RWPE2 (cell line): ENCODE measurements around the gene CLEC4G.

Experiments used
- ATAC-seq: fragments of 200-7000 bp; cut with Tn5 transposase; 3 replicates; pipeline ENCODE4 v1.9.1; 2021; ENCODE audit warnings: low read depth
- DNase-seq: peaks from one replicate; pipeline ENCODE4 v3.0.0-alpha.2; 2020; ENCODE audit warnings: low spot score
- H3K27ac ChIP-seq: fragments of 450-650 bp; 2 replicates; pipeline ENCODE4 v1.5.1; 2017; ENCODE audit warnings: mild to moderate bottlenecking; ENCODE audit not compliant: poor library complexity, severe bottlenecking
- H3K27me3 ChIP-seq: fragments of 250-450 bp; sonication (Bioruptor Pico); 2 replicates; pipeline ENCODE4 v1.5.1; 2021; ENCODE audit warnings: mild to moderate bottlenecking, moderate library complexity; ENCODE audit not compliant: insufficient read depth, poor library complexity, severe bottlenecking
- H3K36me3 ChIP-seq: fragments of 250-450 bp; sonication (Bioruptor Pico); 2 replicates; pipeline ENCODE4 v1.5.1; 2020; ENCODE audit warnings: low read depth, mild to moderate bottlenecking, moderate library complexity
- H3K4me1 ChIP-seq: fragments of 250-450 bp; sonication (Bioruptor Pico); 2 replicates; pipeline ENCODE4 v1.5.1; 2021; ENCODE audit warnings: mild to moderate bottlenecking, moderate library complexity; ENCODE audit not compliant: insufficient read depth, poor library complexity, severe bottlenecking
- H3K4me3 ChIP-seq: fragments of 250-450 bp; sonication (Bioruptor Pico); 2 replicates; pipeline ENCODE4 v1.5.1; 2021; ENCODE audit warnings: mild to moderate bottlenecking, moderate library complexity; ENCODE audit not compliant: severe bottlenecking
- H3K9me3 ChIP-seq: fragments of 250-450 bp; sonication (Bioruptor Pico); 2 replicates; pipeline ENCODE4 v1.5.1; 2021; ENCODE audit warnings: mild to moderate bottlenecking, moderate library complexity; ENCODE audit not compliant: severe bottlenecking
- CTCF ChIP-seq: fragments of 450-650 bp; IDR thresholded peaks from one replicate; pipeline ENCODE4 v1.5.1; 2017; ENCODE audit warnings: mild to moderate bottlenecking, moderate library complexity; ENCODE audit not compliant: poor library complexity, severe bottlenecking

Gene CLEC4G

DNA sequence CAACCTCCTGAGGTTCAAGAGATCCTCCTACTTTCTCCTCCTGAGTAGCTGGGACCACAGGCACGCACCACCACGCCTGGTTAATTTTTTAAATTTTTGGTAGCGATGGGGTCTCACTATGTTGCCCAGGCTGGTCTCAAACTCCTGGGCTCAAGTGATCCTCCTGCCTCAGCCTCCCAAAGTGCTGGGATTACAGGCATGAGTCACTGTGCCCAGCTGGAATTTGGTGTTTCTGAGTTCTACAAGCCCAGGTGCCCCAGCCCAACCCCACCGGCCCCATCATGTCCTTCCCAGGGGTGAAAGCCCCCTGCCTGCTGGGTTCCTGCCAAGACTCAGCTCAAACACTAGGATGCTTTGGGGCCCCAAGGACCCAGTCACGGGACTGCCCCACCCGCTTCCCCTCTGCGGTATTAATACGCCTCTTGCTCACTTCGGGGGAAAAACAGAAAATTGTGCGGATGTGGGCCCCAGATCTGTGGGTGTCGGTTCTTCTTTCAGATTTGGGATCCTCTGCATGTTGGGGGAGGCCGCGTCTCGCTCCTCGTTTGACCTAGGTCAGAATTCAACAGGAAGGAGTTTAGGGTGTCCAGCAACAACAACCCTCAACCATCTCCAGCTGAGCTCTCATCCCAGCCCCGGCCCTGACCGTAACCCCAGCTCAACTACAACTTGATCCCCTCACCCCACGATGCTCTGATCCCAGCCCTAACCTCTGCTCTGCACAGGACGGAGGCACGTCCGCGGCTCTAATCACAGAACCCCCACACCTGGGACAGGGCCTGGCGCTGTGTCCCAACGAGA is 26.3 kb downstream of the CLEC4G start:
- DNase-seq (no peak), ATAC-seq (no peak)
- H3K27ac ChIP-seq: no peak overlapping the region
- no peaks in the 10 kb centered on the region for H3K4me1 ChIP-seq
- H3K9me3 ChIP-seq: no peaks in the 10 kb centered on the region
- no peaks in the 10 kb centered on the region for H3K27me3 ChIP-seq
- H3K4me3 ChIP-seq: no peak overlapping the region
- H3K36me3 ChIP-seq: no peaks in the 10 kb centered on the region
- no peak for TF ChIP-seq CTCF

GRCh38 chr19:7704280-7705060 is 27.4 kb downstream of the CLEC4G start:
- ATAC-seq (no peak), DNase-seq (no peak)
- Histone ChIP-seq H3K4me1 (no peaks in the 10 kb centered on the region), H3K4me3 (no peak overlapping the region), H3K27ac (no peak overlapping the region), H3K9me3 (no peaks in the 10 kb centered on the region), H3K36me3 (no peaks in the 10 kb centered on the region), H3K27me3 (no peaks in the 10 kb centered on the region)
- TF ChIP-seq CTCF: no peak

GRCh38 chr19:7703332-7703731 is 28.6 kb downstream of the CLEC4G start:
- DNase-seq (no peak), ATAC-seq (no peak)
- Histone ChIP-seq H3K36me3 (no peaks in the 10 kb centered on the region), H3K27me3 (no peaks in the 10 kb centered on the region), H3K4me1 (no peaks in the 10 kb centered on the region), H3K4me3 (no peak overlapping the region), H3K9me3 (no peaks in the 10 kb centered on the region), H3K27ac (no peak overlapping the region)
- TF ChIP-seq CTCF: no peak

DNA sequence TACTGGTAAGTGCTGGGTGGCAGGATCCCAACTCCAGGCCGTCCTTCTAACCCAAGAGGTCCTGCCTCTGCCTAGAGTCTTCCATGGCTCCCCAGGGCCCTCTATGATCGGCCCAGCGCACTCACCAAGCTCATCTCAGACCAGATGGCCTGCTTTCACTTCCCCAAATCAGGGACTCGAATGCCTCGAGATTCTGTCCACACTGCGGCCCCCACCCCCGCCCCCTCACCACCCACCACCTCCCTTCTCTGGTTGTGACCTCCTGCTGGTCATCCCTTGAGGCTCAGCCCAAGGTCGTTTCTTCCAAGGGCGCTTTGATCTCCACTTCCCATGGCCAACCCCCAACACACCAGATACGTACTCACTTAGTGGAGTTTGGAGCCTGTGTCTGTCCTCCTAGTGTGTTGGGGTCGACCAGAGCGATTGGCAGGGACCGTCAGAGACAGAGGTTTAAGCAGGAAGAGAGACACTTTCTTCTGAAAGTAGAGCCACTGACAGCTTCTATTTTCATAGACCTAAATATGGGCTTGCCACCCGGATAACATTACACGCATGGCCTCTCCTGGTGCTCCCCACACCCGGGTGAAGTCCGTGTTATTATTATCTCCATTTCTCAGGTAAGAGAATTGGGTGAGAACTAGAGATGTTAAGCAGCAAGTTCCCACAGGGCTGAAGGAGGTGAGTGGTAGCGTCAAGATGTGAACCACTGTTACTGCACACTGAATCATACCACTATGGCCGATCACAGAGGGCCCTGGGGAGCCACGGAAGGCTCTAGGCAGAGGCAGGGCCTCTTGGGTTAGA is 30.1 kb downstream of the CLEC4G start, which contains the start of gene FCER2:
Gene FCER2, minus strand, starts transcription at position 478 of the 804 bp plus-strand sequence. CDS start 2,371 bp downstream, outside the sequence.
- no peak for TF ChIP-seq CTCF
- no peaks in the 10 kb centered on the region for H3K27me3 ChIP-seq
- no peak for ATAC-seq
- H3K9me3 ChIP-seq: no peaks in the 10 kb centered on the region
- no peak for DNase-seq
- H3K4me3 ChIP-seq: no peak within 1 kb of the TSS
- H3K4me1 ChIP-seq: no peaks in the 10 kb centered on the region
- no peak within 1 kb of the TSS for H3K27ac ChIP-seq
- no peaks in the 10 kb centered on the region for H3K36me3 ChIP-seq
